Upper lobe of left lung (tissue), 6 donors: ENCODE results near the gene MOG. TPM values are rescaled to one million over a fixed set of nuclear protein-coding genes. Genes with fewer than 3 reads are reported as not detected.
"Not testable (repeated sequence)": the region's sequence is repeated elsewhere in the genome, so short reads cannot be mapped to it uniquely, and the experiment has no call there.

ENCODE experiments used
- ATAC-seq, 2 donors: fragments of 200-7000 bp; cut with Tn5 transposase; one replicate each; pipeline ENCODE4 v1.9.1; 2022; ENCODE audit warnings: mild to moderate bottlenecking in 2 of 2, moderate library complexity in 2 of 2; ENCODE audit not compliant: low FRiP score in 2 of 2
- DNase-seq, 2 donors: peaks; one replicate each; pipeline ENCODE4 v3.0.0-alpha.2; 2019 to 2020
- H3K27ac ChIP-seq, 4 donors: fragments of 200-600 bp; sonication (generic); one replicate each; pipeline ENCODE4 v1.5.1; 2016 to 2019
- H3K27me3 ChIP-seq, 4 donors: fragments of 200-600 bp; sonication (generic); one replicate each; pipeline ENCODE4 v1.5.1; 2017 to 2019
- H3K36me3 ChIP-seq, 4 donors: fragments of 200-600 bp; sonication (generic); one replicate each; pipeline ENCODE4 v1.5.1; 2016 to 2019
- H3K4me1 ChIP-seq, 4 donors: fragments of 200-600 bp; sonication (generic); one replicate each; pipeline ENCODE4 v1.5.1; 2018 to 2019
- H3K4me3 ChIP-seq, 4 donors: fragments of 200-600 bp; sonication (generic); one replicate each; pipeline ENCODE4 v1.5.1; 2017 to 2019; ENCODE audit warnings: mild to moderate bottlenecking in 2 of 4, moderate library complexity in 1 of 4
- H3K9me3 ChIP-seq, 4 donors: fragments of 200-600 bp; sonication (generic); one replicate each; pipeline ENCODE4 v1.5.1; 2018 to 2019
- CTCF ChIP-seq, 6 experiments: fragments of 450-650 bp in 4 of 6; fragments of 200-600 bp in 2 of 6; sonication (generic) in 2 of 6; IDR thresholded peaks; one replicate each; pipeline ENCODE4 v1.5.1; 2016 to 2019; ENCODE audit warnings: antibody characterized with exemption in 6 of 6
- EP300 ChIP-seq, 4 donors: sonication (generic); formaldehyde crosslinking; IDR thresholded peaks; one replicate each; pipeline ENCODE4 v1.5.1; 2017; ENCODE audit warnings: antibody characterized with exemption in 4 of 4, control low read depth in 2 of 4
- POLR2A ChIP-seq, 4 donors: fragments of 450-650 bp; IDR thresholded peaks; one replicate each; pipeline ENCODE4 v1.5.1; 2016 to 2017; ENCODE audit warnings: antibody characterized with exemption in 4 of 4, mild to moderate bottlenecking in 2 of 4
- POLR2AphosphoS5 ChIP-seq, 2 donors: sonication (generic); formaldehyde crosslinking; IDR thresholded peaks; one replicate each; pipeline ENCODE4 v1.5.1; 2017; ENCODE audit warnings: antibody characterized with exemption in 2 of 2
- WGBS, 2 donors: methylation state at CpG; one replicate each; pipeline ENCODE4 v1.1.5; 2017 to 2018; 5-methylcytosine and 5-hydroxymethylcytosine counted together
- total RNA-seq, 6 donors: library from RNA; depleted of rRNA in 4 of 6; stranded (reverse); fragments of >200 nt in 4 of 6; gene quantifications; one replicate each; pipeline versions ENCODE4 v1.1.0 to v1.2.1, GENCODE V29; 2016 to 2021
- donor health status: DM: no; HTN: no; CAD: no; lungs with moderate emphysema.
- donor health status: DM: no; HTN: yes; CAD: no; lungs with severe emphysema.

MOG gene
- total RNA-seq, 6 donors from 2014 or later: not detected

GRCh38 chr6:29665942-29666825 lies 9.3 kb downstream of the MOG start:
- no peaks in the 10 kb centered on the region for H3K27me3 ChIP-seq
- H3K36me3 ChIP-seq: no peaks in the 10 kb centered on the region
- DNase-seq (no peak), ATAC-seq (no peak)
- H3K4me1 ChIP-seq: no peaks in the 10 kb centered on the region
- TF ChIP-seq CTCF (IDR thresholded peaks at IDR 0.05): no peak
- no peak for TF ChIP-seq POLR2A (IDR thresholded peaks at IDR 0.05)
- no peak for TF ChIP-seq POLR2AphosphoS5 (IDR thresholded peaks at IDR 0.05)
- TF ChIP-seq EP300 (IDR thresholded peaks at IDR 0.05): no peak
- H3K9me3 ChIP-seq: no peaks in the 10 kb centered on the region
- WGBS, 2 donors: 77% methylated on average over 8 of the region's 8 CpGs
- H3K4me3 ChIP-seq: no peak overlapping the region
- H3K27ac ChIP-seq: no peak overlapping the region

- no peaks in the 10 kb centered on the region for H3K27me3 ChIP-seq
These were observed 9.9 kb downstream of the MOG start for GRCh38 chr6:29666826-29667130.

GRCh38 chr6:29667158-29667557 lies 10.3 kb downstream of the MOG start:
- Histone ChIP-seq H3K27me3 (no peaks in the 10 kb centered on the region), H3K4me1 (no peaks in the 10 kb centered on the region)
- ATAC-seq: no peak

More at GRCh38 chr6:29666826-29667130, 9.9 kb downstream of the MOG start:
- WGBS, 2 donors: 92 to 94% methylated on average over 1 of the region's 1 CpG
- Histone ChIP-seq H3K4me1 (no peaks in the 10 kb centered on the region), H3K27ac (no peak overlapping the region), H3K4me3 (no peak overlapping the region), H3K36me3 (no peaks in the 10 kb centered on the region), H3K9me3 (no peaks in the 10 kb centered on the region)
- TF ChIP-seq POLR2AphosphoS5 (IDR thresholded peaks at IDR 0.05) (no peak), EP300 (IDR thresholded peaks at IDR 0.05) (no peak), POLR2A (IDR thresholded peaks at IDR 0.05) (no peak), CTCF (IDR thresholded peaks at IDR 0.05) (no peak)
- no peak for ATAC-seq
- no peak for DNase-seq

GRCh38 chr6:29671026-29671425 lies 14.1 kb downstream of the MOG start:
- no peaks in the 10 kb centered on the region for H3K36me3 ChIP-seq
- 30 to 47% methylated on average over 1 of the region's 1 CpG for WGBS, 2 donors

More at GRCh38 chr6:29667158-29667557, 10.3 kb downstream of the MOG start:
- 33 to 44% methylated on average over 5 of the region's 5 CpGs for WGBS, 2 donors
- no peak for TF ChIP-seq EP300 (IDR thresholded peaks at IDR 0.05)
- no peak for TF ChIP-seq POLR2A (IDR thresholded peaks at IDR 0.05)
- no peak for TF ChIP-seq POLR2AphosphoS5 (IDR thresholded peaks at IDR 0.05)
- TF ChIP-seq CTCF (IDR thresholded peaks at IDR 0.05): no peak
- no peak for DNase-seq
- no peak overlapping the region for H3K27ac ChIP-seq
- H3K36me3 ChIP-seq: no peaks in the 10 kb centered on the region
- no peaks in the 10 kb centered on the region for H3K9me3 ChIP-seq
- H3K4me3 ChIP-seq: no peak overlapping the region

GRCh38 chr6:29672116-29672515 lies 15.2 kb downstream of the MOG start:
- ATAC-seq, H3K9me3 ChIP-seq, H3K4me1 ChIP-seq, H3K4me3 ChIP-seq, DNase-seq, H3K27me3 ChIP-seq, H3K36me3 ChIP-seq, H3K27ac ChIP-seq: not testable (repeated sequence)
- 84 to 90% methylated on average over 5 of the region's 5 CpGs for WGBS, 2 donors

More at GRCh38 chr6:29671026-29671425, 14.1 kb downstream of the MOG start:
- no peaks in the 10 kb centered on the region for H3K9me3 ChIP-seq
- no peak overlapping the region for H3K4me3 ChIP-seq
- DNase-seq: no peak
- H3K4me1 ChIP-seq: no peaks in the 10 kb centered on the region
- H3K27me3 ChIP-seq: no peaks in the 10 kb centered on the region
- no peak overlapping the region for H3K27ac ChIP-seq
- no peak for ATAC-seq
- no peak for TF ChIP-seq CTCF (IDR thresholded peaks at IDR 0.05)
- TF ChIP-seq EP300 (IDR thresholded peaks at IDR 0.05): no peak
- TF ChIP-seq POLR2A (IDR thresholded peaks at IDR 0.05): no peak
- TF ChIP-seq POLR2AphosphoS5 (IDR thresholded peaks at IDR 0.05): no peak
